Stimulated activated naive CD4-positive, alpha-beta T cell treated with Interleukin-2 at 50 U/mL for 16 hours (primary cell): ENCODE results near the gene TPGS2.
"Not testable (repeated sequence)": the region's sequence is repeated elsewhere in the genome, so short reads cannot be mapped to it uniquely, and the experiment has no call there.

Source experiments
- DNase-seq: peaks from one replicate; lab custom pipeline; 2025; lab: John Stamatoyannopoulos, UW

TPGS2 gene

DNA sequence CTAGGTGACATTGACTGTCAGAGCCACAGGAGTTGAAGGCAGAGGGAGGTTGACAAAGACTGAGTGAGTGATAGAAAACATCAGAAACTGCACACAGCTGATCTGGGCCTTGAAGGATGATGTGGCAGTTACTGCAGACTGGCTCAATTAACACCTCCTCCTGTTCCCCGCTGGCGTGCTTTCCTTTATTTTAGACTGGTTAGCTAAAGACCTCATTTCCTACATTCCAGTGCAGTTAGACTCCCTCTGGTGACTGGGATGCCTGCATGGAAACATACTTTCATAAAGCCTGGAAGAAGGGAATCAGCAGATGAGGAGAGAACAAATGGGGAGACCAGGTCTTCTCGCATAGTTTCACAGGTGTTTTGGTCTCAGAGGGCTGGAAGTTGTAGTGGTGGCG, 7.1 kb downstream of the TPGS2 start:
- DNase-seq: no peak

DNA sequence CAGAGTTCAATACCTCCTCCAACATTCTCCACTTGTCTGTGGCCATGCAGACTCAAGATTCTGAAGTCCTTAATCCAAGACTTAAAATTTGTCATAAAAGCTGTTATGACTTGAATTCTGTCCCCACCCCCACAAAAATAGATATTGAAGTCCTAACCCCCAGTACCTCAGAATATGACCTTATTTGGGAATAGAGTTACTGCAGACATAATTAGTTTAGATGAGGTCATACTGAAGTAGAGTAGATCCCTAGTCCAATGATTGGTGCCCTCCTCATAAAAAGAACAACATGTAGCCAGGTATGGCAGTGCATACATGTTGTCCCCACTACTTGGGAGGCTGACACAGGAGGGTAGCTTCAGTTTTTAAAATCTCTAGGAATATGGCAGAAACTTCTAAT, 9.2 kb downstream of the TPGS2 start:
- no peak for DNase-seq

DNA sequence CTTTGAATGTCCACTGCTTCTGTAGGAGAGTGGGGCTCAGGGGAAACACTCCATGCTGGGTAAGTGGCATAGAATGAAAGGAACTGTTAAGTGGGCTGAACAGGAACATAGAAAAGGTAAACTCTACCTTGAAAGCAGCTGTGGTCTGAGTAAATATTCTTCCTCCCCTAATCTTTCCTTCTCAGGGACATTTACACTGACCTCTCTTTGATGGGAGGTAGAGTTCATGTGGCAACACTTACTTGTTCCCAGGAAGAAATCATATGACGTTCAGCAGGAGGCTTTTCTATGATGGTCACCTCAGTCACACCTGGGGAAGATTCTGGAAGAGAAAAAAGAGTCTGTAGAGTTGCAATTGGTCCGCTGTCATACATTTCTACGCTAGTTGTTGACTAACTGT, 10.2 kb downstream of the TPGS2 start:
- DNase-seq: no peak

GRCh38 chr18:36817039-36817438, 11.8 kb downstream of the TPGS2 start:
- DNase-seq: no peak

DNA sequence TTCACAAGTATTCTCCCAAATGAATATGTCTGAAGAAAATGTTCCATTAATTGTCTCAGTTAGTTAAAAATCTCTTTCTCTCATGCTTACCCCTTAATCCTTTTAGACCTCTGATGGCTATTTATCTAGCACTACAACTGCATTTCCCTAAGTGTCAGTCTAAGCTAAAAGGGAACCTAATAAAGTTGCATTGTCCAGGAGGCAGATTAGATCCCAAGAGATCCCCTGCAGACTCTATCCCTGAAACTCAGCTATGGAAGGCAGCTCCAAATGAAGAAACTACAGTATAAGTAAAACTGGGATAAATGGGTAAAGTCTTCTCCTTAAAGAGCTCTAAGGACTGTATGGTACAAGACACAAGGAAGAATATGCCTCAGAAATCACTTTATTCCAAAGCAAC, 12.7 kb downstream of the TPGS2 start:
- not testable (repeated sequence) for DNase-seq

- no peak for DNase-seq
Observed at GRCh38 chr18:36814994-36815393, 13.8 kb downstream of the TPGS2 start.

- no peak for DNase-seq
Observed at GRCh38 chr18:36813824-36814223, 15.0 kb downstream of the TPGS2 start.

- DNase-seq: no peak
Observed at GRCh38 chr18:36813101-36813775, 15.6 kb downstream of the TPGS2 start.

DNA sequence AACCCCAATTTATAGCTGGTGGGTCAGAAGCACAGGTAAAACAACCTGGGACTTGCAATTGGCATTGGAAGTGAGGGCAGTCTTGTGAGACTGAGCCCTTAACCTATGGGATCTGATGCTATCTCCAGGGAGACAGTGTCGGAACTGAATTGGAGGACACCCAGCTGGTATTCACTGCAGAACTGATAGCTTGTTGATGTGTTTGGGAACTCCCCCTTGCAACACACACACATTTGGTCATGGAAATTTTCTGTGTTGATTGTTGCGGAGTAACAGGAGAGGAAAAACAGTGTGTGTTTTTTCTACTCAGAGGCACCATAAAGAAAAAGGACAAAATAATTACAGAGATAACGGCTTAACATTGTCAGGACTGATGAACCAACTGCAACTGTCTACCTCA, 16.1 kb downstream of the TPGS2 start:
- DNase-seq: no peak

DNA sequence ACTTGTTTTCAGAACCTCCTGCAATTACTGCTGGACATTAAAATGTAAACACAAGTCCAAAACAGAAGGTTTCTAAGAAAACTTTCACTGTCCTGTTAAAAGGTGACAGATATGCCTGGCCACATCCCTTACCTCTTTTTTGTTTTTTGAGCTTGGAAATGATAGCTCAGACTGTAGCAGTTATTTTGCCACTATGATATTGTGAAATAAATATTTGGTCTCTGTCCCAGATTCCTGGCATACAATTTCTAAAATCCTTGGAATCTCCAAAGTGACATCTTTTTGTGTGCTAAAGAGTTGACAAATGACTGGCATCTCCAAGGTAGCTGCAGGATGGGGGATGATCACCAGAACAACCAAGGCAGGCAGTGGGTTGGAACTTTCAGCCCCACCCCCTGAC, 16.8 kb downstream of the TPGS2 start:
- DNase-seq: no peak

DNA sequence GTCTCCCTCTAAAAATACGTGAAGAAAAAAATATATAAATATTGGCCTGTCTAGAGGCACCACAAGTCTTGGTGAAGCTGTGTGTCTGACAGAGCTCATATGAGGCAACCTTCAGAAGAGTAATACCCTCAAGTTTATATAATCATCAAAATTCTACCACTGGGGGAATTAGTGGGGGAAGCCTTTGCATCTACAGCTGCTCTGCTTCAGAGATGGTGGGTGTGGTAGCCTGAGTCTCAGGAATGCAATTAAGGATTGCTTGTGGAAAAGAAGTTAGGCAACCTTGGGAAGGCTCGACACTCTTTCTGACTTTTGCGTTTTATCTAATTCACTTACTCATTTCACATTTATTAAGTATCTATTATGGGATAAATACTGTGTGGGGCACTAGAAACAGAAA, 17.4 kb downstream of the TPGS2 start:
- no peak for DNase-seq

DNA sequence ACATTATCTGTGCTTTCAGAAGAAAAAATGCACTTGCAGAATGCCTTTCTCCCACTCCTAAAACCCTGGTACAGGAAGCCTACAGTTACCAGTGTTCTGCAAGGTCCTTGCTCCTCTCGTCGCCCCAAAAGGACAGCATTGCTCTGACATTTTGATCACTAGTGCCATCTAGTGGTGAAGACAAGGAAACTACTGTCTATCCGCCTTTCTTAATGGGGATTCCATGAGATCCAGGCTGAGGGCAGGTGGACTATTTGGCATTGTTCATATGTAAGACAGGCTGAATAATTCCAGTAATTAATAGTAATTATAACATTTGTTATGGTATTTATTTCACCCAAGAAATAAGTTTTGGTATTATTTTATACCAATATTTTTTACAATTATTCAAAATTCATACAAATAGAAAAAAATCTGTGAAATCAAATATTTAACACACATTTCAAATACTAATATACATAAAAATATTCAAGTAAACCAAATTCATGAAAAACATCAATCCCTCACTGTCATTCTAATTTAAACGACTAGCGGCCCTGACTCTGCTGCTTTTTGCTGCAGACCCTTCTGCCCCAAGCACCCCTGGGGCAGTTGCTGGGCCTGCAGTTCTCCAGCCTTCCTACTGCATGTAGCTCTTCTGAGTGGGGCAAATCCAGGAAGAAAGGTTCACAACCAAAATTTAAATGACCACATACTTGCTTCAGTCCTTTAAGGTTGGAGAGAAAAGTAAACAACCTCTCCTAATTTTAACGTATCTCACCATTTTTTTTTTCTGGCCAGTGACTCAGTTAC, 19.0 kb downstream of the TPGS2 start:
- no peak for DNase-seq

GRCh38 chr18:36808681-36809080, 20.1 kb downstream of the TPGS2 start:
- DNase-seq: no peak

DNA sequence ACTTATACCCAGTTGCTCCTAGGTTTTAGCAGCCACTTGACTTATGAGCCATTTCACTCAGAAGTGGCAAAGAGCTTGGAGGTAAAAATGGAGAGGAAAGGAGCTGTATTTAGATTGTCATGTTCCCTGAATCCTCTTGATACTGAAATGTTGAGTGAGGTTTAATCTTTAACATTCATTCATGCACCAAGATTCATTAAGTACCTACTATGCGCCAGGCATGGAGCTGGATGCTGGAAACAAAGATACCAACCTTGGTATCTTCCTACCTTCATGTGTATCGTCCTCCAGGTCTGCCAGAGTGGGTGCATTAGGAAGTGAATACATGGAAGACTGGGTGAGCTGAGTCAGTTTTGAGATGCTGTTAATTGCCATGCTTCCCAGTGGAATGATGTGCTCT, 23.7 kb downstream of the TPGS2 start:
- DNase-seq: no peak

- DNase-seq: no peak
Observed at GRCh38 chr18:36798738-36799473, 29.9 kb downstream of the TPGS2 start.

GRCh38 chr18:36792634-36793283, 36.0 kb downstream of the TPGS2 start:
- no peak for DNase-seq

DNA sequence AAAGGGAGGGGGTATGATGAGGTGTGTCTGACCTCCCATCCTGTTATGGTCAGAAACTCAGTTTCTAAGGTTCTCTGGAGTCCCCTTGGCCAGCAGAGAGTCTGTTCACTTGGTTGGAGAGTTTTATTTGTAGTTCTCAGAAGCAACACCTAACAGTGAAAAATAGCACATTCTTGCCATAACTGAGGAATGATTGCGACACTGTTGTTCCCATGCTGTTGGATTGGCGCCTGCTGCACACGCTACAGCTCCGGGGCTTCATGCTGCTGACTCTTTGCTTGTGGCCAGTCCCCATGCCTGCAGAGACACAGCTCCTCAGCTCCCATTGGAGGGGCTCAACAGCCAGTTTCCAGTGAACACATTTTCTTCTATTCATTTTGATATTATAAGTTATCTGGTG, 42.1 kb downstream of the TPGS2 start:
- no peak for DNase-seq

- DNase-seq: no peak
Observed at GRCh38 chr18:36783792-36784191, 45.0 kb downstream of the TPGS2 start.

- DNase-seq: no peak
Observed at GRCh38 chr18:36782710-36783109, 46.1 kb downstream of the TPGS2 start.

DNA sequence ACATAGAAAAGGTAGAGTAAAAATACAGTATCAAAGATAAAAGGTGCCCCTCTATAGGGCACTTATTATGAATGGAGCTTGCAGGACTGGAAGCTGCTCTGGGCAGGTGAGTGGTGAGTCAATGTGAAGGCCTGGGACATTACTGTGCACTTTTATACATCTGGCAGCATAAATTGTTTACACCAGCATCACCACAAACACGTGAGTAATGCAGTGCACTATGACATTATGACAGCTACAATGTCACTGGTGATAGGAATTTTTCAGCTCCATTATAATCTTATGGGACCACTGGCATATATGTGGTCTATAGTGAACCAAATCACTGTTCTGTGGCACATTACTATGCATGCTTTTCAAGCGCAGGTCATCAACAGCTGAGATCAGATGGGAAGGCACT, 48.1 kb downstream of the TPGS2 start:
- no peak for DNase-seq

DNA sequence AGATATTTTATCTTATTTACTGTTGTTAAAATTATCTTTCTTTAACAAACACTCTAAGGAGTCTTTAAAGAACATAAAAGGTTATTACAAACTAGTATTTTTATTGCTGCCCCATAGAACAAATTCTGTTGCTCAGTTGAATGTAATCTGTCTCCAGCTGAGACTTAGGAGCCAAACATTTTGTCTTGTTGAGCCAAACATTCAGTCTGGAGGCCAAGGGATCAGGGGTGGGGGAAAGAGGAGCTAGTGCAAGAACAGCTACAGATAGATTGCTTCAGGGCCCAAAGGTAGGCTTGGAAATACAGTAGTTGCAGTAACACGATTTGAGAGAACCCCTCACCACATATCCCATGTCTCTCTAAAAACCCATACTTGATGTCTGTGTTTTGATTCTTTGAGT, 51.2 kb downstream of the TPGS2 start:
- DNase-seq: no peak

GRCh38 chr18:36776650-36777049, 52.2 kb downstream of the TPGS2 start:
- DNase-seq: no peak

DNA sequence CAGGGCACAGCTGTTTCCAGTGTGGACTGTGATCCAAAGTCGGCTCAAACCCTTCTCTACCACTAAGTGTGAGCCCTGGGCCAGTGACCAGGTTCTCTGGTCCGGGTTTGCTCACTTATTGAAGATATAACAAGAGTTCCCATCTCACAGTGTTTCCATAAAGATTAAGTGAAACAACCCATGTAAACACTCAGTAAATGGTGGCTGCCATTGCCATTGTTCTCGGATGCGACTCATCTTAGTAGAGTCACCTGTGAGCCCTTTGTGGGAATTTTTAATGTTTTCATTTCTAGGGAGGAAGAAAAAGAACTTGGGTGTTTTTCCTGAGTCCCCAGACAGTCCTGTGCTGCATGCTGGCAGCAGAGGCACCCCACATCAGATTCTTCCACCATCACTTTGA, 53.4 kb downstream of the TPGS2 start:
- no peak for DNase-seq
